Glutamatergic neuron (in vitro differentiated cells): ENCODE measurements around the gene UBE2L3. TPM values are rescaled to one million over a fixed set of nuclear protein-coding genes. Genes with fewer than 3 reads are reported as not detected.
A peak's percentile ranks its signal among the peaks of the same experiment; 100 is the strongest.
"Not testable (repeated sequence)": the region's sequence is repeated elsewhere in the genome, so short reads cannot be mapped to it uniquely, and the experiment has no call there.

ENCODE experiments used
- DNase-seq: peaks from one replicate; pipeline ENCODE4 v3.0.0; 2022
- H3K27ac Mint-ChIP-seq: one replicate; pipeline ENCODE4 v1.8.0; 2020; ENCODE audit warnings: mild to moderate bottlenecking, mixed read lengths, inconsistent platforms; ENCODE audit not compliant: unreplicated experiment
- H3K27me3 Mint-ChIP-seq: one replicate; pipeline ENCODE4 v1.8.0; 2020; ENCODE audit warnings: mild to moderate bottlenecking, moderate library complexity, mixed read lengths, inconsistent platforms; ENCODE audit not compliant: unreplicated experiment
- H3K36me3 Mint-ChIP-seq: one replicate; pipeline ENCODE4 v1.8.0; 2020; ENCODE audit warnings: mild to moderate bottlenecking, mixed read lengths, inconsistent platforms; ENCODE audit not compliant: unreplicated experiment
- H3K4me1 Mint-ChIP-seq: one replicate; pipeline ENCODE4 v1.8.0; 2020; ENCODE audit warnings: mild to moderate bottlenecking, low read depth, mixed read lengths, inconsistent platforms; ENCODE audit not compliant: unreplicated experiment
- H3K4me3 Mint-ChIP-seq: one replicate; pipeline ENCODE4 v1.8.0; 2020; ENCODE audit warnings: mild to moderate bottlenecking, mixed read lengths, inconsistent platforms; ENCODE audit not compliant: unreplicated experiment
- H3K9me3 Mint-ChIP-seq: one replicate; pipeline ENCODE4 v1.8.0; 2020; ENCODE audit warnings: mild to moderate bottlenecking, moderate library complexity, mixed read lengths, inconsistent platforms; ENCODE audit not compliant: unreplicated experiment
- total RNA-seq: library from RNA; stranded (reverse); fragmentation: NEBNext Ultra II Directional; extraction: Animal tissue kit (Norgen Biotek cat#: 25700); gene quantifications from one replicate; pipeline ENCODE4 v1.2.1, GENCODE V29; 2021; ENCODE audit not compliant: unreplicated experiment
- TF ChIP-seq, protein P1 (sequence below): fragments of 200-600 bp; sonication (generic); IDR thresholded peaks from one replicate; pipeline ENCODE4 v1.5.0; 2021; ENCODE audit not compliant: partially characterized antibody, unreplicated experiment

Gene UBE2L3
- total RNA-seq, 1 donor from 2014 or later: 55.9 TPM

GRCh38 chr22:21636629-21637218 is 69.2 kb downstream of the UBE2L3 start:
- TF ChIP-seq, protein P1, sequence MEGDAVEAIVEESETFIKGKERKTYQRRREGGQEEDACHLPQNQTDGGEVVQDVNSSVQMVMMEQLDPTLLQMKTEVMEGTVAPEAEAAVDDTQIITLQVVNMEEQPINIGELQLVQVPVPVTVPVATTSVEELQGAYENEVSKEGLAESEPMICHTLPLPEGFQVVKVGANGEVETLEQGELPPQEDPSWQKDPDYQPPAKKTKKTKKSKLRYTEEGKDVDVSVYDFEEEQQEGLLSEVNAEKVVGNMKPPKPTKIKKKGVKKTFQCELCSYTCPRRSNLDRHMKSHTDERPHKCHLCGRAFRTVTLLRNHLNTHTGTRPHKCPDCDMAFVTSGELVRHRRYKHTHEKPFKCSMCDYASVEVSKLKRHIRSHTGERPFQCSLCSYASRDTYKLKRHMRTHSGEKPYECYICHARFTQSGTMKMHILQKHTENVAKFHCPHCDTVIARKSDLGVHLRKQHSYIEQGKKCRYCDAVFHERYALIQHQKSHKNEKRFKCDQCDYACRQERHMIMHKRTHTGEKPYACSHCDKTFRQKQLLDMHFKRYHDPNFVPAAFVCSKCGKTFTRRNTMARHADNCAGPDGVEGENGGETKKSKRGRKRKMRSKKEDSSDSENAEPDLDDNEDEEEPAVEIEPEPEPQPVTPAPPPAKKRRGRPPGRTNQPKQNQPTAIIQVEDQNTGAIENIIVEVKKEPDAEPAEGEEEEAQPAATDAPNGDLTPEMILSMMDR: no peak
- Mint-ChIP-seq H3K27ac (no peak overlapping the region), H3K4me3 (no peak overlapping the region), H3K27me3 (peaks cover 9% of the 10 kb centered on the region), H3K4me1 (peaks cover 8% of the 10 kb centered on the region), H3K9me3 (peaks cover 2% of the 10 kb centered on the region), H3K36me3 (no peaks in the 10 kb centered on the region)
- DNase-seq: no peak

DNA sequence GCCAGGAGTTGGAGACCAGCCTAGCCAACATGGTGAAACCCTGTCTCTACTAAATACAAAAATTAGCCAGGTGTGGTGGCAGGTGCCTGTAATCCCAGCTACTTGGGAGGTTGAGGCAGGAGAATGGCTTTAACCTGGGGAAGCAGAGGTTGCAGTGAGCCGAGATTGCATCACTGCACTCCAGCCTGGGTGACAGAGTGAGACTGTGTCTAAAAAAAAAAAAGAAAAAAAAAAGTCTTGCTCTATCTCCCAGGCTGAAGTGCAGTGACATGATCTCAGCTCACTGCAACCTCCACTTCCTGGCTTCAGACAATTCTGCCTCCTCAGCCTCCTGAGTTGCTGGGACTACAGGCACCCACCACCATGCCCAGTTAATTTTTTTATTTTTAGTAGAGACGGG is 69.9 kb downstream of the UBE2L3 start:
- not testable (repeated sequence) for H3K27ac Mint-ChIP-seq, H3K36me3 Mint-ChIP-seq, H3K27me3 Mint-ChIP-seq, H3K9me3 Mint-ChIP-seq, H3K4me1 Mint-ChIP-seq, DNase-seq, H3K4me3 Mint-ChIP-seq

- H3K27ac Mint-ChIP-seq: no peak overlapping the region
- peaks cover 12% of the 10 kb centered on the region for H3K4me1 Mint-ChIP-seq
- no peak overlapping the region for H3K4me3 Mint-ChIP-seq
- H3K36me3 Mint-ChIP-seq: no peaks in the 10 kb centered on the region
- H3K9me3 Mint-ChIP-seq: peaks cover 2% of the 10 kb centered on the region
- DNase-seq: no peak
- H3K27me3 Mint-ChIP-seq: peaks cover 9% of the 10 kb centered on the region
- TF ChIP-seq, protein P1: no peak
Measured at GRCh38 chr22:21639359-21639758, 71.8 kb downstream of the UBE2L3 start.

GRCh38 chr22:21640810-21641209 is 73.3 kb downstream of the UBE2L3 start:
- TF ChIP-seq, protein P1: no peak
- H3K4me1 Mint-ChIP-seq: peaks cover 12% of the 10 kb centered on the region
- H3K36me3 Mint-ChIP-seq: no peaks in the 10 kb centered on the region
- DNase-seq: no peak
- H3K27me3 Mint-ChIP-seq: peaks cover 9% of the 10 kb centered on the region
- H3K4me3 Mint-ChIP-seq: peak overlapping the region; percentile 85
- H3K9me3 Mint-ChIP-seq: peaks cover 2% of the 10 kb centered on the region
- no peak overlapping the region for H3K27ac Mint-ChIP-seq

DNA sequence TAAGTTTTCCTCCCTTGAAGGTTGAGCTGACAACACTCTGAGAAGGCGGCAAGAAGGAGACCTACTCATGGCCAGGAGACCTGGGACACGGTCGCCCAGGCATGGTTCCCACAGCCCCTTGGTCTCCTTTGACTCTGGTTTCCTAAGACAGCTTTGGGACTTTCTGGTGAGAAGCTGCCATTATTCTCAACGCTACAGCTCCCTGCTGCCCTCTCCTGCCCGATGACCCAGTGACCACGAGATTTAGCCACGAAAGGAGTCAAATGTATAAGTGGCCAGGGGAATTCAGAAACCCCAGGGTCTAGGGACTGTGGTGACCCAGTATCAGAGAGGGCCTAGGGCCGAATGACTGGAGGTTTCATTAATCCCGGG is 73.9 kb downstream of the UBE2L3 start:
- peaks cover 2% of the 10 kb centered on the region for H3K9me3 Mint-ChIP-seq
- DNase-seq: peak; percentile 67
- peak overlapping the region; percentile 86 for H3K27ac Mint-ChIP-seq
- TF ChIP-seq, protein P1: peak; percentile 22
- no peaks in the 10 kb centered on the region for H3K36me3 Mint-ChIP-seq
- peaks cover 12% of the 10 kb centered on the region for H3K4me1 Mint-ChIP-seq
- peaks cover 8% of the 10 kb centered on the region for H3K27me3 Mint-ChIP-seq
- peak overlapping the region; percentile 85 for H3K4me3 Mint-ChIP-seq
